GM12878 (cell line): ENCODE data around the gene LMOD3. TPM values are rescaled to one million over a fixed set of nuclear protein-coding genes. Genes with fewer than 3 reads are reported as not detected.

Experiments used
- ATAC-seq: fragments of 200-7000 bp; cut with Tn5 transposase; 3 replicates; pipeline ENCODE4 v1.9.1; 2020; ENCODE audit warnings: mild to moderate bottlenecking, moderate library complexity
- BruUV-seq: library from RNA; stranded (reverse); fragments of 400-500 nt; replicated peaks from 2 replicates; lab custom pipeline; 2021; lab: Mats Ljungman, UMichigan
- CTCF ChIA-PET: fragments of 300-600 bp; sonication (Branson Sonifier 250); formaldehyde crosslinking; extraction: SDS; loops from one replicate; lab custom pipeline; 2021; ENCODE audit warnings: inconsistent platforms; lab: Yijun Ruan, JAX
- POLR2A ChIA-PET: fragments of 350-600 bp; formaldehyde crosslinking; extraction: SDS; loops from one replicate; lab custom pipeline; 2021; ENCODE audit warnings: inconsistent platforms; lab: Charles Lee
- RAD21 ChIA-PET: fragments of 300-600 bp; sonication (Branson Sonifier 250); formaldehyde crosslinking; loops from one replicate; lab custom pipeline; 2023; ENCODE audit warnings: antibody characterized with exemption; ENCODE audit not compliant: unreplicated experiment; lab: Charles Lee
- SMC1A ChIA-PET: fragments of 300-600 bp; sonication (Branson Sonifier 250); formaldehyde crosslinking; loops from one replicate; lab custom pipeline; 2023; ENCODE audit not compliant: unreplicated experiment, uncharacterized antibody; lab: Charles Lee
- DNase-seq: peaks from one replicate; pipeline ENCODE4 v3.0.0-alpha.2; 2011; ENCODE audit warnings: low read depth, low spot score
- FAIRE-seq: peaks from 3 replicates; lab custom pipeline; 2011; peaks lifted over from hg19 to GRCh38; lab: Jason Lieb, UNC
- H2AFZ ChIP-seq: 2 replicates; pipeline ENCODE4 v1.6.0; 2011; ENCODE audit warnings: low read depth, low read length, control low read depth; ENCODE audit not compliant: control insufficient read depth
- H3K27ac ChIP-seq: 2 replicates; pipeline ENCODE4 v1.5.1; 2011; ENCODE audit warnings: control low read depth; ENCODE audit not compliant: control insufficient read depth, insufficient read depth
- H3K27me3 ChIP-seq, 2 experiments: replicated peaks in 1 of 2; 2 replicates each; pipeline versions ENCODE4 v1.6.0 to v1.6.1; 2011; ENCODE audit warnings: low read length in 1 of 2; ENCODE audit not compliant: control insufficient read depth in 2 of 2, insufficient read depth in 2 of 2
- H3K36me3 ChIP-seq, 2 experiments: 2 replicates each; pipeline ENCODE4 v1.5.1; 2011; ENCODE audit warnings: low read length in 1 of 2; ENCODE audit not compliant: control insufficient read depth in 2 of 2, insufficient read depth in 2 of 2
- H3K4me1 ChIP-seq: 2 replicates; pipeline ENCODE4 v1.6.1; 2011; ENCODE audit warnings: mild to moderate bottlenecking, low read length, moderate library complexity, mixed read lengths; ENCODE audit not compliant: control insufficient read depth, insufficient read depth
- H3K4me2 ChIP-seq: 2 replicates; pipeline ENCODE4 v1.6.0; 2011; ENCODE audit warnings: control low read depth; ENCODE audit not compliant: control insufficient read depth, insufficient read depth
- H3K4me3 ChIP-seq: fragments of 200-600 bp; sonication (generic); 2 replicates; pipeline ENCODE4 v1.5.1; 2016
- H3K79me2 ChIP-seq: 2 replicates; pipeline ENCODE4 v1.6.0; 2011; ENCODE audit warnings: low read length; ENCODE audit not compliant: control insufficient read depth, insufficient read depth
- H3K9ac ChIP-seq: 2 replicates; pipeline ENCODE4 v1.8.0; 2011; ENCODE audit warnings: low read length, control low read depth, mixed read lengths; ENCODE audit not compliant: control insufficient read depth, insufficient read depth
- H3K9me3 ChIP-seq: replicated peaks from 3 replicates; pipeline ENCODE4 v1.5.1; 2011; ENCODE audit warnings: mild to moderate bottlenecking, low read length; ENCODE audit not compliant: control insufficient read depth, insufficient read depth
- H4K20me1 ChIP-seq: 2 replicates; pipeline ENCODE4 v1.6.0; 2011; ENCODE audit not compliant: control insufficient read depth, insufficient read depth
- HDGF ChIP-seq: fragments of 450-650 bp; IDR thresholded peaks from 2 replicates; pipeline ENCODE4 v1.6.1; 2016; ENCODE audit warnings: antibody characterized with exemption
- IKZF2 ChIP-seq, 2 experiments: fragments of 450-650 bp; IDR thresholded peaks; 2 replicates each; pipeline ENCODE4 v1.6.1; 2017; ENCODE audit warnings: mild to moderate bottlenecking in 2 of 2, moderate library complexity in 2 of 2
- JUNB ChIP-seq: IDR thresholded peaks from 2 replicates; pipeline ENCODE4 v1.6.1; 2016; ENCODE audit warnings: antibody characterized with exemption, mild to moderate bottlenecking
- MTA2 ChIP-seq: fragments of 450-650 bp; IDR thresholded peaks from 2 replicates; pipeline ENCODE4 v1.6.1; 2016; ENCODE audit warnings: low read depth, mild to moderate bottlenecking, moderate library complexity
- MTA3 ChIP-seq: IDR thresholded peaks from 2 replicates; pipeline ENCODE4 v1.6.1; 2012; ENCODE audit warnings: low read length, inconsistent platforms, borderline replicate concordance
- NBN ChIP-seq: fragments of 450-650 bp; IDR thresholded peaks from 2 replicates; pipeline ENCODE4 v1.6.1; 2016
- NFYA ChIP-seq: IDR thresholded peaks from 2 replicates; pipeline ENCODE4 v1.6.1; 2011; ENCODE audit warnings: low read depth, mild to moderate bottlenecking, low read length, improper control_type of control experiment, borderline replicate concordance
- RELA ChIP-seq: fragments of 450-650 bp; IDR thresholded peaks from 2 replicates; pipeline ENCODE4 v1.8.0; 2014; ENCODE audit warnings: borderline replicate concordance; ENCODE audit not compliant: partially characterized antibody
- RUNX3 ChIP-seq: IDR thresholded peaks from 2 replicates; pipeline ENCODE4 v1.6.1; 2012; ENCODE audit warnings: low read length, inconsistent platforms
- ZNF217 ChIP-seq: fragments of 450-650 bp; IDR thresholded peaks from 2 replicates; pipeline ENCODE4 v1.6.1; 2017; ENCODE audit warnings: antibody characterized with exemption, mild to moderate bottlenecking
- WGBS: methylation state at CpG from one replicate; pipeline ENCODE4 v1.1.6; 2016; ENCODE audit warnings: low lambda C conversion rate; ENCODE audit not compliant: insufficient replicate concordance, insufficient coverage; ENCODE audit errors: missing lambda C conversion rate; 5-methylcytosine and 5-hydroxymethylcytosine counted together
- in situ Hi-C: fragments of 300-500 bp; cut with MboI; formaldehyde crosslinking; loops from 9 replicates; pipeline ENCODE4 v1.14.3; 2018; ENCODE audit warnings: mixed read lengths
- intact Hi-C: fragments of 100-400 bp; cut with micrococcal nuclease; formaldehyde crosslinking; loops from one replicate; pipeline ENCODE4 v1.14.2; 2022; ENCODE audit not compliant: unreplicated experiment
- polyA plus RNA-seq, 11 experiments: library from polyadenylated mRNA; depleted of rRNA in 4 of 11; unstranded in 6 of 11; stranded (reverse) in 5 of 11; fragments of >200 nt; fragmentation: Nextera tagmentation in 4 of 11; fragmentation: Illumina TruSeq in 1 of 11; extraction: Ambion mirVana in 4 of 11; extraction: Trizol in 1 of 11; gene quantifications; 1 replicate in 1 of 11; 2 replicates in 10 of 11; pipeline versions ENCODE4 v1.2.1 to v1.2.3, GENCODE V29; 2011 to 2016; ENCODE audit warnings: inconsistent platforms in 2 of 11, missing spikeins in 2 of 11, low read depth in 1 of 11
- total RNA-seq, 4 experiments: library from RNA; depleted of rRNA in 3 of 4; stranded (reverse); fragments of >200 nt in 3 of 4; fragmentation: Illumina TruSeq in 1 of 4; extraction: Trizol in 1 of 4; gene quantifications; 2 replicates each; pipeline versions ENCODE4 v1.2.1 to v1.2.3, GENCODE V29; 2013 to 2021
- TF ChIP-seq, protein P1 (sequence below): fragments of 450-650 bp; IDR thresholded peaks from 2 replicates; pipeline ENCODE4 v1.6.1; 2017; ENCODE audit warnings: mild to moderate bottlenecking
- TF ChIP-seq, protein P2 (sequence below): fragments of 450-650 bp; IDR thresholded peaks from 2 replicates; pipeline ENCODE4 v1.6.1; 2016; ENCODE audit warnings: mild to moderate bottlenecking
- TF ChIP-seq, protein P3 (sequence below): fragments of 450-650 bp; IDR thresholded peaks from 2 replicates; pipeline ENCODE4 v1.6.1; 2017; ENCODE audit warnings: mild to moderate bottlenecking, moderate library complexity
- TF ChIP-seq, protein P4 (sequence below): IDR thresholded peaks from 2 replicates; pipeline ENCODE4 v1.6.1; 2011; ENCODE audit warnings: mild to moderate bottlenecking, low read depth, low read length, moderate library complexity; ENCODE audit not compliant: insufficient replicate concordance

Gene LMOD3
- total and polyA plus RNA-seq, 10 of the 15 experiments (the other 5 are each of a cell fraction or from before 2014, with no cell fraction given), result 0.04 to 0.20 (median 0.09) TPM; not detected in 1

DNA sequence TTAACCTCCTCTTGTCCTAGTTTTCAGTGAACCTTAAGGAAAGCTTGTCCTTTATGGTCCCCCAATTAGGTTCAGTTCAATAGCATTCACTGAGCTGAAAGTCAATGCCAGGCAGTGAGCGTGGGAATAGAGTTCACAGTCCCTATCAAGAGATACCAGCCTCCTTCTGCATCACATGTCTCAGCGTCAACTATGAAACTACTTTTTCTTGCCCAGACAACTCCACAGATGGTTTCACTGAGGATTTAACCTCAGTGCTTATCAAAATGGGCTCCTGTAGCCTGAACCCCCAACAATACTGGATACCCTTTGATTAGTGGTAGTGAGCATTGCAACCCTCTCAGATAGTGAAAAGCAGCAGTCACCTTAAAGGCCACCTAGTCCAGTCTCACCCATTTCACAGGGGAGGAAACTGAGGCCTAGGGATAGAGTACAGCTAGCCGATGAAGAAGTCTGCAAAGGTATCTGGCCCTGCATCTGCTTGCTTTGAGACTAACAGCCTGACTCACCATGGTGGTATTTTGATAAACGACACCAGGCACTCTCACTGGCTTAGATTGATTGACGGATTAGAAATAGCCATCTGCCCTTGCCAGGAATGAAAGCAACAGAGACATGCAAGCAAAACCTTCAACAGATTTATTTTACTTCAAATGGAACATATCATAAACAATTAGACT lies 40.7 kb downstream of the LMOD3 start:
- no peak for FAIRE-seq
- no peaks in the 10 kb centered on the region for H3K9me3 ChIP-seq
- POLR2A ChIA-PET, result interaction anchor here (0.6 to 4.2 kb wide), 9 partner anchors 10 to 690 kb away, joined by 3 to 14 read pairs (median 5); partner anchors contain the start of gene TMF1
- intact Hi-C loops, result loop anchor here (5.0 to 10.0 kb wide), 2 partner anchors 121 to 1427 kb away; partner anchors contain the start of gene SUCLG2
- peak; percentile 73 for DNase-seq
- no TSS peak for BruUV-seq
- H3K9ac ChIP-seq, result peak overlapping the region; percentile 3; the same call in 1 of the 2 replicates
- H4K20me1 ChIP-seq, result no peaks in the 10 kb centered on the region
- no peaks in the 10 kb centered on the region for H3K36me3 ChIP-seq
- WGBS, result 2% methylated on average over 5 of the region's 5 CpGs
- H3K27ac ChIP-seq, result peak overlapping the region; percentile 75
- RAD21 ChIA-PET, result interaction anchor here (0.6 to 16.7 kb wide), 9 partner anchors 7 to 246 kb away, joined by 3 to 152 read pairs (median 4); partner anchors contain the start of genes EOGT and TMF1
- in situ Hi-C loops, result no loop called here
- H3K79me2 ChIP-seq, result peaks cover 56% of the 10 kb centered on the region
- H2AFZ ChIP-seq, result peak overlapping the region; percentile 33
- ATAC-seq, result peak; percentile 1; the same call in 1 of the 3 replicates
- H3K4me2 ChIP-seq, result peak overlapping the region; percentile 87
- CTCF ChIA-PET, result interaction anchor here (0.7 to 2.5 kb wide), 6 partner anchors 10 to 223 kb away, joined by 3 to 7 read pairs (median 6); no protein-coding TSS in a partner anchor
- SMC1A ChIA-PET, result interaction anchor here (0.7 to 19.6 kb wide), 11 partner anchors 11 to 83 kb away, joined by 3 to 234 read pairs (median 4); partner anchors contain the start of gene TMF1
- H3K27me3 ChIP-seq, result no peaks in the 10 kb centered on the region
- peak overlapping the region; percentile 13; the same call in 1 of the 2 replicates for H3K4me3 ChIP-seq
- H3K4me1 ChIP-seq, result peaks cover 31% of the 10 kb centered on the region
- TF ChIP-seq RELA, result peak; percentile 62
- peak; percentile 36; the same call in 1 of the 2 replicates for TF ChIP-seq MTA2
- TF ChIP-seq ZNF217, result peak; percentile 49; the same call in 1 of the 2 replicates
- TF ChIP-seq HDGF, result 0 out of 2 replicates have a peak, but pooled peaks have one; percentile 35
- no peak for TF ChIP-seq JUNB
- TF ChIP-seq, protein P1, sequence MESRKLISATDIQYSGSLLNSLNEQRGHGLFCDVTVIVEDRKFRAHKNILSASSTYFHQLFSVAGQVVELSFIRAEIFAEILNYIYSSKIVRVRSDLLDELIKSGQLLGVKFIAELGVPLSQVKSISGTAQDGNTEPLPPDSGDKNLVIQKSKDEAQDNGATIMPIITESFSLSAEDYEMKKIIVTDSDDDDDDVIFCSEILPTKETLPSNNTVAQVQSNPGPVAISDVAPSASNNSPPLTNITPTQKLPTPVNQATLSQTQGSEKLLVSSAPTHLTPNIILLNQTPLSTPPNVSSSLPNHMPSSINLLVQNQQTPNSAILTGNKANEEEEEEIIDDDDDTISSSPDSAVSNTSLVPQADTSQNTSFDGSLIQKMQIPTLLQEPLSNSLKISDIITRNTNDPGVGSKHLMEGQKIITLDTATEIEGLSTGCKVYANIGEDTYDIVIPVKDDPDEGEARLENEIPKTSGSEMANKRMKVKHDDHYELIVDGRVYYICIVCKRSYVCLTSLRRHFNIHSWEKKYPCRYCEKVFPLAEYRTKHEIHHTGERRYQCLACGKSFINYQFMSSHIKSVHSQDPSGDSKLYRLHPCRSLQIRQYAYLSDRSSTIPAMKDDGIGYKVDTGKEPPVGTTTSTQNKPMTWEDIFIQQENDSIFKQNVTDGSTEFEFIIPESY, result no peak
- TF ChIP-seq IKZF2 (IDR thresholded peaks at IDR 0.05), result peak; percentile 30 to 48; a peak in 2 of 4 replicates
- TF ChIP-seq NBN, result peak; percentile 59; the same call in 1 of the 2 replicates
- TF ChIP-seq, protein P2, sequence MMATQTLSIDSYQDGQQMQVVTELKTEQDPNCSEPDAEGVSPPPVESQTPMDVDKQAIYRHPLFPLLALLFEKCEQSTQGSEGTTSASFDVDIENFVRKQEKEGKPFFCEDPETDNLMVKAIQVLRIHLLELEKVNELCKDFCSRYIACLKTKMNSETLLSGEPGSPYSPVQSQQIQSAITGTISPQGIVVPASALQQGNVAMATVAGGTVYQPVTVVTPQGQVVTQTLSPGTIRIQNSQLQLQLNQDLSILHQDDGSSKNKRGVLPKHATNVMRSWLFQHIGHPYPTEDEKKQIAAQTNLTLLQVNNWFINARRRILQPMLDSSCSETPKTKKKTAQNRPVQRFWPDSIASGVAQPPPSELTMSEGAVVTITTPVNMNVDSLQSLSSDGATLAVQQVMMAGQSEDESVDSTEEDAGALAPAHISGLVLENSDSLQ, result peak; percentile 81
- TF ChIP-seq, protein P3, sequence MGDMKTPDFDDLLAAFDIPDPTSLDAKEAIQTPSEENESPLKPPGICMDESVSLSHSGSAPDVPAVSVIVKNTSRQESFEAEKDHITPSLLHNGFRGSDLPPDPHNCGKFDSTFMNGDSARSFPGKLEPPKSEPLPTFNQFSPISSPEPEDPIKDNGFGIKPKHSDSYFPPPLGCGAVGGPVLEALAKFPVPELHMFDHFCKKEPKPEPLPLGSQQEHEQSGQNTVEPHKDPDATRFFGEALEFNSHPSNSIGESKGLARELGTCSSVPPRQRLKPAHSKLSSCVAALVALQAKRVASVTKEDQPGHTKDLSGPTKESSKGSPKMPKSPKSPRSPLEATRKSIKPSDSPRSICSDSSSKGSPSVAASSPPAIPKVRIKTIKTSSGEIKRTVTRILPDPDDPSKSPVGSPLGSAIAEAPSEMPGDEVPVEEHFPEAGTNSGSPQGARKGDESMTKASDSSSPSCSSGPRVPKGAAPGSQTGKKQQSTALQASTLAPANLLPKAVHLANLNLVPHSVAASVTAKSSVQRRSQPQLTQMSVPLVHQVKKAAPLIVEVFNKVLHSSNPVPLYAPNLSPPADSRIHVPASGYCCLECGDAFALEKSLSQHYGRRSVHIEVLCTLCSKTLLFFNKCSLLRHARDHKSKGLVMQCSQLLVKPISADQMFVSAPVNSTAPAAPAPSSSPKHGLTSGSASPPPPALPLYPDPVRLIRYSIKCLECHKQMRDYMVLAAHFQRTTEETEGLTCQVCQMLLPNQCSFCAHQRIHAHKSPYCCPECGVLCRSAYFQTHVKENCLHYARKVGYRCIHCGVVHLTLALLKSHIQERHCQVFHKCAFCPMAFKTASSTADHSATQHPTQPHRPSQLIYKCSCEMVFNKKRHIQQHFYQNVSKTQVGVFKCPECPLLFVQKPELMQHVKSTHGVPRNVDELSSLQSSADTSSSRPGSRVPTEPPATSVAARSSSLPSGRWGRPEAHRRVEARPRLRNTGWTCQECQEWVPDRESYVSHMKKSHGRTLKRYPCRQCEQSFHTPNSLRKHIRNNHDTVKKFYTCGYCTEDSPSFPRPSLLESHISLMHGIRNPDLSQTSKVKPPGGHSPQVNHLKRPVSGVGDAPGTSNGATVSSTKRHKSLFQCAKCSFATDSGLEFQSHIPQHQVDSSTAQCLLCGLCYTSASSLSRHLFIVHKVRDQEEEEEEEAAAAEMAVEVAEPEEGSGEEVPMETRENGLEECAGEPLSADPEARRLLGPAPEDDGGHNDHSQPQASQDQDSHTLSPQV, result peak; percentile 28; the same call in 1 of the 2 replicates
- TF ChIP-seq, protein P4, sequence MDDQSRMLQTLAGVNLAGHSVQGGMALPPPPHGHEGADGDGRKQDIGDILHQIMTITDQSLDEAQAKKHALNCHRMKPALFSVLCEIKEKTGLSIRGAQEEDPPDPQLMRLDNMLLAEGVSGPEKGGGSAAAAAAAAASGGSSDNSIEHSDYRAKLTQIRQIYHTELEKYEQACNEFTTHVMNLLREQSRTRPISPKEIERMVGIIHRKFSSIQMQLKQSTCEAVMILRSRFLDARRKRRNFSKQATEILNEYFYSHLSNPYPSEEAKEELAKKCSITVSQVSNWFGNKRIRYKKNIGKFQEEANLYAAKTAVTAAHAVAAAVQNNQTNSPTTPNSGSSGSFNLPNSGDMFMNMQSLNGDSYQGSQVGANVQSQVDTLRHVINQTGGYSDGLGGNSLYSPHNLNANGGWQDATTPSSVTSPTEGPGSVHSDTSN, result peak; percentile 54
- no peak for TF ChIP-seq NFYA
- TF ChIP-seq MTA3, result no peak
- TF ChIP-seq RUNX3, result peak; percentile 26; the same call in 1 of the 2 replicates
